H7 (cell line): ENCODE data around the gene MAP1LC3B. TPM values are rescaled to one million over a fixed set of nuclear protein-coding genes. Genes with fewer than 3 reads are reported as not detected.
"Not testable (repeated sequence)": the region's sequence is repeated elsewhere in the genome, so short reads cannot be mapped to it uniquely, and the experiment has no call there.

Experiments
- DNase-seq: peaks from one replicate; pipeline ENCODE4 v3.0.0; 2012
- H3K27me3 ChIP-seq: 2 replicates; pipeline ENCODE4 v1.6.0; 2011; ENCODE audit warnings: mild to moderate bottlenecking, low read length; ENCODE audit not compliant: control insufficient read depth, insufficient read depth
- H3K36me3 ChIP-seq: replicated peaks from 2 replicates; pipeline ENCODE4 v1.5.1; 2011; ENCODE audit warnings: low read length; ENCODE audit not compliant: control insufficient read depth, insufficient read depth
- H3K4me3 ChIP-seq: 2 replicates; pipeline ENCODE4 v1.5.1; 2011; ENCODE audit warnings: low read depth, mild to moderate bottlenecking, control low read depth, low read length, moderate library complexity; ENCODE audit not compliant: insufficient read depth
- total RNA-seq: library from RNA; depleted of rRNA; stranded (reverse); fragments of >200 nt; shearing (Covaris generic); gene quantifications from 2 replicates; pipeline ENCODE4 v1.2.3, GENCODE V29; 2014

MAP1LC3B gene
- total RNA-seq, 1 experiment from 2014 or later, result 15.8 TPM

- no peak for DNase-seq
- Histone ChIP-seq H3K27me3 (no peaks in the 10 kb centered on the region), H3K4me3 (no peak overlapping the region)
These were observed 40.8 kb upstream of the MAP1LC3B start for GRCh38 chr16:87351320-87351698.

GRCh38 chr16:87352818-87353217 is 39.3 kb upstream of the MAP1LC3B start:
- Histone ChIP-seq H3K36me3 (peaks cover 3% of the 10 kb centered on the region), H3K4me3 (no peak overlapping the region), H3K27me3 (no peaks in the 10 kb centered on the region)
- DNase-seq, result peak; percentile 65

More at GRCh38 chr16:87351320-87351698, 40.8 kb upstream of the MAP1LC3B start:
- no peaks in the 10 kb centered on the region for H3K36me3 ChIP-seq

- H3K4me3 ChIP-seq, result no peak overlapping the region
- DNase-seq, result no peak
- no peaks in the 10 kb centered on the region for H3K27me3 ChIP-seq
- H3K36me3 ChIP-seq, result peaks cover 3% of the 10 kb centered on the region
These were observed 38.5 kb upstream of the MAP1LC3B start for GRCh38 chr16:87353613-87354012.

- H3K27me3 ChIP-seq, result no peaks in the 10 kb centered on the region
- H3K36me3 ChIP-seq, result peaks cover 6% of the 10 kb centered on the region
- no peak overlapping the region for H3K4me3 ChIP-seq
- DNase-seq, result no peak
These were observed 35.7 kb upstream of the MAP1LC3B start for GRCh38 chr16:87356491-87356853.

GRCh38 chr16:87358250-87358649 is 33.9 kb upstream of the MAP1LC3B start:
- no peaks in the 10 kb centered on the region for H3K27me3 ChIP-seq
- H3K4me3 ChIP-seq, result no peak overlapping the region
- H3K36me3 ChIP-seq, result peaks cover 6% of the 10 kb centered on the region
- DNase-seq, result no peak

- no peaks in the 10 kb centered on the region for H3K27me3 ChIP-seq
- H3K36me3 ChIP-seq, result peaks cover 6% of the 10 kb centered on the region
- no peak for DNase-seq
- no peak overlapping the region for H3K4me3 ChIP-seq
These were observed 33.4 kb upstream of the MAP1LC3B start for GRCh38 chr16:87358696-87359095.

GRCh38 chr16:87359121-87359520 is 33.0 kb upstream of the MAP1LC3B start:
- Histone ChIP-seq H3K36me3 (peaks cover 6% of the 10 kb centered on the region), H3K27me3 (no peaks in the 10 kb centered on the region), H3K4me3 (no peak overlapping the region)
- DNase-seq, result no peak

- peaks cover 6% of the 10 kb centered on the region for H3K36me3 ChIP-seq
- no peak overlapping the region for H3K4me3 ChIP-seq
- DNase-seq, result no peak
- no peaks in the 10 kb centered on the region for H3K27me3 ChIP-seq
These were observed 31.1 kb upstream of the MAP1LC3B start for GRCh38 chr16:87360862-87361610.

GRCh38 chr16:87361916-87362619 is 30.1 kb upstream of the MAP1LC3B start:
- DNase-seq, result no peak
- Histone ChIP-seq H3K27me3 (no peaks in the 10 kb centered on the region), H3K36me3 (peaks cover 3% of the 10 kb centered on the region), H3K4me3 (no peak overlapping the region)

- DNase-seq, H3K36me3 ChIP-seq, H3K4me3 ChIP-seq, H3K27me3 ChIP-seq: not testable (repeated sequence)
These were observed 29.1 kb upstream of the MAP1LC3B start for GRCh38 chr16:87362828-87363559.

GRCh38 chr16:87363771-87364455 is 28.2 kb upstream of the MAP1LC3B start:
- Histone ChIP-seq H3K27me3 (no peaks in the 10 kb centered on the region), H3K4me3 (no peak overlapping the region), H3K36me3 (peaks cover 3% of the 10 kb centered on the region)
- DNase-seq, result peak; percentile 60

GRCh38 chr16:87365021-87365713 is 27.0 kb upstream of the MAP1LC3B start:
- Histone ChIP-seq H3K4me3 (no peak overlapping the region), H3K27me3 (no peaks in the 10 kb centered on the region), H3K36me3 (peaks cover 2% of the 10 kb centered on the region)
- DNase-seq, result no peak

- no peak for DNase-seq
- Histone ChIP-seq H3K27me3 (no peaks in the 10 kb centered on the region), H3K4me3 (no peak overlapping the region)
These were observed 25.8 kb upstream of the MAP1LC3B start for GRCh38 chr16:87366288-87366687.

GRCh38 chr16:87366930-87367329 is 25.2 kb upstream of the MAP1LC3B start:
- no peaks in the 10 kb centered on the region for H3K36me3 ChIP-seq
- no peak for DNase-seq
- no peaks in the 10 kb centered on the region for H3K27me3 ChIP-seq
- H3K4me3 ChIP-seq, result no peak overlapping the region

More at GRCh38 chr16:87366288-87366687, 25.8 kb upstream of the MAP1LC3B start:
- H3K36me3 ChIP-seq, result peaks cover 1% of the 10 kb centered on the region; the same call in 1 of the 2 replicates
